GM10847 (cell line): ENCODE measurements around the gene COPS6.
A peak's percentile ranks its signal among the peaks of the same experiment; 100 is the strongest.

ENCODE experiments used
- POLR2A ChIP-seq: IDR thresholded peaks from 2 replicates; pipeline ENCODE4 v1.6.1; 2011; ENCODE audit not compliant: insufficient read length; ENCODE audit errors: extremely low read depth

COPS6 gene

GRCh38 chr7:100107890-100108289, 19.1 kb downstream of the COPS6 start:
- no peak for TF ChIP-seq POLR2A

GRCh38 chr7:100109521-100110163, 20.9 kb downstream of the COPS6 start:
- no peak for TF ChIP-seq POLR2A

- no peak for TF ChIP-seq POLR2A
Observed at GRCh38 chr7:100111156-100111555, 22.4 kb downstream of the COPS6 start.

- TF ChIP-seq POLR2A, result no peak
Observed at GRCh38 chr7:100111914-100112313, 23.1 kb downstream of the COPS6 start.

GRCh38 chr7:100115026-100115425, 26.3 kb downstream of the COPS6 start:
- no peak for TF ChIP-seq POLR2A

GRCh38 chr7:100118388-100119071, 29.8 kb downstream of the COPS6 start:
- TF ChIP-seq POLR2A, result no peak

GRCh38 chr7:100119072-100119969, 30.6 kb downstream of the COPS6 start, which contains the start of the genes CNPY4 and TAF6:
Gene CNPY4 (plus strand): TSS chr7:100119634. CDS start chr7:100119745, 111 bp downstream.
Gene TAF6 (minus strand): TSS chr7:100119358. CDS start chr7:100114209, 5,149 bp downstream.
- TF ChIP-seq POLR2A, result peak; percentile 64

- TF ChIP-seq POLR2A, result no peak
Observed at GRCh38 chr7:100119970-100120732, 31.4 kb downstream of the COPS6 start.

- TF ChIP-seq POLR2A, result no peak
Observed at GRCh38 chr7:100120733-100121036, 31.9 kb downstream of the COPS6 start.

- no peak for TF ChIP-seq POLR2A
Observed at GRCh38 chr7:100122067-100122466, 33.3 kb downstream of the COPS6 start.

GRCh38 chr7:100122568-100122967, 33.8 kb downstream of the COPS6 start:
- no peak for TF ChIP-seq POLR2A

GRCh38 chr7:100124301-100125230, 35.8 kb downstream of the COPS6 start:
- TF ChIP-seq POLR2A, result no peak

GRCh38 chr7:100126239-100126930, 37.6 kb downstream of the COPS6 start:
- no peak for TF ChIP-seq POLR2A

GRCh38 chr7:100126931-100127865, 38.4 kb downstream of the COPS6 start, which contains the start of gene MBLAC1:
Gene MBLAC1 (plus strand): TSS chr7:100126967. CDS start chr7:100127396, 429 bp downstream.
- peak; percentile 62 for TF ChIP-seq POLR2A
